Lower leg skin (tissue), 3 donors: ENCODE results near the gene TTC7B.

ENCODE experiments used
- POLR2A ChIP-seq, 2 donors: fragments of 450-650 bp; IDR thresholded peaks; one replicate each; pipeline ENCODE4 v1.6.1; 2016 to 2017; ENCODE audit warnings: antibody characterized with exemption in 2 of 2, mild to moderate bottlenecking in 1 of 2, moderate library complexity in 1 of 2
- TF ChIP-seq, protein P1 (sequence below), 3 donors: fragments of 450-650 bp; IDR thresholded peaks; one replicate each; pipeline ENCODE4 v1.5.1; 2016; ENCODE audit warnings: antibody characterized with exemption in 3 of 3, mild to moderate bottlenecking in 3 of 3, moderate library complexity in 2 of 3

DNA sequence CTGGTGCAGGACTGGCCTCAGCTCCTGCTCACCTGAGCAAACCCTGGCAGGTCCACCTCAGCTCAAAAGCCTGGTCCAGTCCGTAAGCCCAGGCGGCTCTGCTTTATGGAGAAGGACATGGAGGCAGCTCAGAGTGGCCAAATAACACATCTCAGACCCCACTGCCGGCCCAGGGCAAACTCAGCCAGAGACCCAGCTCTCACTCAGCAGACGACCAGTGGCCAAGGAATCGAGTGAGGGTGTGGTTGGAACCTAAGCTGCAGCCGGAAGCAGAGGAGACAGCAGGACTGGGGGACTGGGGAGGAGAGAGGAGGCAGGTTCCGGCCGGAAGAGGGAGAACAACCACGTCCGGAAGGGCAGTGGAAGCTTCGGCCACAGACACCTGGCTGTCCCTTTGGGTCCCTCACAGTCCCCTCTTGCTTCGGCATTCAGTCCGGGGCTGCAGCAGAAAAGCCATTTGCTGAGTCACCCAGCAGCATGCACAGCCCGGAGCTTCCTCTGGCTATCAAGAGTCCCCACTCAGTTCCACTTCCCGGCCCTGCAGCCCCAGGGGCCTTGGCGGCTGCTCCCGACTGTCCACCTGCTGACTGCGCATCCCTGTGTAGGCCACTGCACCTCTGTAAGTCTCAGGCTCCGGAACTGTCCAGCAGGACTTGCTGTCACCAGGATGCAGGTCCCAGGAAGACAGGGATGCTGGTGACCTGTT, 315.4 kb downstream of the TTC7B start:
- TF ChIP-seq POLR2A (IDR thresholded peaks at IDR 0.05) = no peak
- TF ChIP-seq, protein P1, sequence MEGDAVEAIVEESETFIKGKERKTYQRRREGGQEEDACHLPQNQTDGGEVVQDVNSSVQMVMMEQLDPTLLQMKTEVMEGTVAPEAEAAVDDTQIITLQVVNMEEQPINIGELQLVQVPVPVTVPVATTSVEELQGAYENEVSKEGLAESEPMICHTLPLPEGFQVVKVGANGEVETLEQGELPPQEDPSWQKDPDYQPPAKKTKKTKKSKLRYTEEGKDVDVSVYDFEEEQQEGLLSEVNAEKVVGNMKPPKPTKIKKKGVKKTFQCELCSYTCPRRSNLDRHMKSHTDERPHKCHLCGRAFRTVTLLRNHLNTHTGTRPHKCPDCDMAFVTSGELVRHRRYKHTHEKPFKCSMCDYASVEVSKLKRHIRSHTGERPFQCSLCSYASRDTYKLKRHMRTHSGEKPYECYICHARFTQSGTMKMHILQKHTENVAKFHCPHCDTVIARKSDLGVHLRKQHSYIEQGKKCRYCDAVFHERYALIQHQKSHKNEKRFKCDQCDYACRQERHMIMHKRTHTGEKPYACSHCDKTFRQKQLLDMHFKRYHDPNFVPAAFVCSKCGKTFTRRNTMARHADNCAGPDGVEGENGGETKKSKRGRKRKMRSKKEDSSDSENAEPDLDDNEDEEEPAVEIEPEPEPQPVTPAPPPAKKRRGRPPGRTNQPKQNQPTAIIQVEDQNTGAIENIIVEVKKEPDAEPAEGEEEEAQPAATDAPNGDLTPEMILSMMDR (IDR thresholded peaks at IDR 0.05) = no peak
